Endodermal cell (in vitro differentiated cells): ENCODE data around the gene FMNL2. TPM values are rescaled to one million over a fixed set of nuclear protein-coding genes. Genes with fewer than 3 reads are reported as not detected.

Source experiments
- DNase-seq: peaks from one replicate; pipeline ENCODE4 v3.0.0-alpha.2; 2017
- H3K27ac ChIP-seq: 2 replicates; pipeline ENCODE4 v1.5.1; 2013; ENCODE audit warnings: mild to moderate bottlenecking, low read depth, low read length, moderate library complexity
- H3K27me3 ChIP-seq: 2 replicates; pipeline ENCODE4 v1.6.1; 2013; ENCODE audit warnings: mild to moderate bottlenecking, low read length, moderate library complexity; ENCODE audit not compliant: insufficient read depth, control insufficient read depth, poor library complexity, severe bottlenecking
- H3K36me3 ChIP-seq: 2 replicates; pipeline ENCODE4 v1.7.0; 2013; ENCODE audit warnings: mild to moderate bottlenecking, low read length, moderate library complexity; ENCODE audit not compliant: control insufficient read depth, insufficient read depth
- H3K4me1 ChIP-seq: one replicate; pipeline ENCODE4 v1.7.0; 2013; ENCODE audit warnings: low read length; ENCODE audit not compliant: control insufficient read depth, insufficient read depth
- H3K4me3 ChIP-seq: 2 replicates; pipeline ENCODE4 v1.5.1; 2013; ENCODE audit warnings: mild to moderate bottlenecking, low read length, moderate library complexity
- H3K9ac ChIP-seq: 2 replicates; pipeline ENCODE4 v1.6.1; 2013; ENCODE audit warnings: mild to moderate bottlenecking, low read length, moderate library complexity; ENCODE audit not compliant: poor library complexity, severe bottlenecking; ENCODE audit errors: extremely low read depth
- H3K9me3 ChIP-seq: 2 replicates; pipeline ENCODE4 v1.6.1; 2013; ENCODE audit warnings: mild to moderate bottlenecking, low read length, moderate library complexity; ENCODE audit not compliant: control insufficient read depth
- H3K27ac Mint-ChIP-seq: 2 replicates; pipeline ENCODE4 v1.8.0; 2020; ENCODE audit warnings: mixed read lengths
- H3K27me3 Mint-ChIP-seq: 2 replicates; pipeline ENCODE4 v1.8.0; 2021; ENCODE audit warnings: mild to moderate bottlenecking, mixed read lengths; ENCODE audit not compliant: insufficient read depth
- H3K36me3 Mint-ChIP-seq: 2 replicates; pipeline ENCODE4 v1.8.0; 2020; ENCODE audit warnings: low read depth, mixed read lengths
- H3K4me1 Mint-ChIP-seq: 2 replicates; pipeline ENCODE4 v1.8.0; 2020; ENCODE audit warnings: mixed read lengths
- H3K4me3 Mint-ChIP-seq: 2 replicates; pipeline ENCODE4 v1.8.0; 2020; ENCODE audit warnings: mild to moderate bottlenecking, moderate library complexity, mixed read lengths
- H3K9me3 Mint-ChIP-seq: 2 replicates; pipeline ENCODE4 v1.8.0; 2020; ENCODE audit warnings: mild to moderate bottlenecking, mixed read lengths
- WGBS, 2 experiments: methylation state at CpG; one replicate each; pipeline versions ENCODE4 v1.1.5 to v1.1.7; 2013; ENCODE audit warnings: missing lambda C conversion rate in 2 of 2, mixed read lengths in 1 of 2; ENCODE audit not compliant: insufficient coverage in 1 of 2, insufficient read length in 1 of 2; 5-methylcytosine and 5-hydroxymethylcytosine counted together
- total RNA-seq, 2 donors: library from RNA; stranded (reverse); fragmentation: NEBNext Ultra II Directional in 1 of 2; extraction: Animal tissue kit (Norgen Biotek cat#: 25700) in 1 of 2; gene quantifications; 2 replicates in 1 of 2; 3 replicates in 1 of 2; pipeline ENCODE4 v1.2.1, GENCODE V29; 2021
- TF ChIP-seq, protein P1 (sequence below): fragments of 200-600 bp; sonication (generic); conservative IDR thresholded peaks from 2 replicates; pipeline ENCODE4 v1.5.0; 2021; ENCODE audit warnings: antibody characterized with exemption, mild to moderate bottlenecking

FMNL2 gene
- total RNA-seq, 2 donors from 2014 or later: 49.4 to 51.8 TPM

DNA sequence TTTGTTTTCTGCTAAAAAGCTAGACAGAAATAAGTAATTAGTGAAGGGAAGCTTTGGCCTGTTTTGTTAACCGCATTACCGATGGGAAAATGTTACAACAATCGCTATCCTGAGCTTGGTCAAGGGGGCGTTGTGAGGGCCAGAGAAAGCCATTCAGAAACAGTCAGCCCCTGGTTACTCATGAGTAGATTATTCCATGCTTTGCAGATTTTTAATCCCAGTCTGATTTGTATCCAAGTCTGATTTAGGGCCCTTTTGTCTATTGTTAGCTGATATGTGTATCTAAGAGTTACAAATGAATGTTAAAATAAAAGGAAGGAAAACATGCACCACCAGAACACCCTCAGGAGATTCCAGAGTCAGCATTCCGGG lies 283.2 kb downstream of the FMNL2 start:
- Mint-ChIP-seq H3K4me3 (no peak overlapping the region), H3K4me1 (peaks cover 3% of the 10 kb centered on the region), H3K27ac (no peak overlapping the region), H3K36me3 (peaks cover 59% of the 10 kb centered on the region), H3K9me3 (no peaks in the 10 kb centered on the region), H3K27me3 (no peaks in the 10 kb centered on the region)
- no peaks in the 10 kb centered on the region for H3K4me1 ChIP-seq
- no peak overlapping the region for H3K9ac ChIP-seq
- no peak overlapping the region for H3K4me3 ChIP-seq
- TF ChIP-seq, protein P1, sequence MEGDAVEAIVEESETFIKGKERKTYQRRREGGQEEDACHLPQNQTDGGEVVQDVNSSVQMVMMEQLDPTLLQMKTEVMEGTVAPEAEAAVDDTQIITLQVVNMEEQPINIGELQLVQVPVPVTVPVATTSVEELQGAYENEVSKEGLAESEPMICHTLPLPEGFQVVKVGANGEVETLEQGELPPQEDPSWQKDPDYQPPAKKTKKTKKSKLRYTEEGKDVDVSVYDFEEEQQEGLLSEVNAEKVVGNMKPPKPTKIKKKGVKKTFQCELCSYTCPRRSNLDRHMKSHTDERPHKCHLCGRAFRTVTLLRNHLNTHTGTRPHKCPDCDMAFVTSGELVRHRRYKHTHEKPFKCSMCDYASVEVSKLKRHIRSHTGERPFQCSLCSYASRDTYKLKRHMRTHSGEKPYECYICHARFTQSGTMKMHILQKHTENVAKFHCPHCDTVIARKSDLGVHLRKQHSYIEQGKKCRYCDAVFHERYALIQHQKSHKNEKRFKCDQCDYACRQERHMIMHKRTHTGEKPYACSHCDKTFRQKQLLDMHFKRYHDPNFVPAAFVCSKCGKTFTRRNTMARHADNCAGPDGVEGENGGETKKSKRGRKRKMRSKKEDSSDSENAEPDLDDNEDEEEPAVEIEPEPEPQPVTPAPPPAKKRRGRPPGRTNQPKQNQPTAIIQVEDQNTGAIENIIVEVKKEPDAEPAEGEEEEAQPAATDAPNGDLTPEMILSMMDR: no peak
- DNase-seq: no peak
- no peaks in the 10 kb centered on the region for H3K9me3 ChIP-seq
- H3K27ac ChIP-seq: no peak overlapping the region
- H3K36me3 ChIP-seq: peaks cover 83% of the 10 kb centered on the region
- 94 to 100% methylated on average over 4 to 5 of the region's 5 CpGs for WGBS, 2 experiments
- H3K27me3 ChIP-seq: no peaks in the 10 kb centered on the region

DNA sequence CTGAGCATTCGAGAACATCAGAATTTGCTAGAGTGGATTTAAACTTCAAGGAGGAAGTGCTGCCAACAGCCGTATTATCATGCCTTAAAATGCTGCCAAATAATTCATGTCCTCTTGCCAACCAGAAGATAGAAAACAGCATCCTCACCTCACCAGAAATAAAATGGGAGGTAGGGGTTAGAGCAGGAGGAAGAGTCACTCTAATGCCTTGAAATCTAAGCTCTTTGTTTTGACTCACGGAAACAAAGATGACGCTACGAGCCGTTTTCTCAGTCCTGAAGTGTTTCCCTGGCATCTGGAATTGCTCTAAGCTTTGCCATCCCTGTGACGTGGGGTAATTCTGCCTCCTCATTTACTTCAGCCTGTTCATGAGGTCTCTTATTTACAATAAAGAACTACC lies 285.2 kb downstream of the FMNL2 start:
- Mint-ChIP-seq H3K4me1 (peaks cover 3% of the 10 kb centered on the region), H3K9me3 (no peaks in the 10 kb centered on the region), H3K27ac (no peak overlapping the region), H3K27me3 (no peaks in the 10 kb centered on the region), H3K4me3 (no peak overlapping the region), H3K36me3 (peaks cover 46% of the 10 kb centered on the region)
- H3K27ac ChIP-seq: no peak overlapping the region
- H3K4me1 ChIP-seq: no peaks in the 10 kb centered on the region
- no peaks in the 10 kb centered on the region for H3K27me3 ChIP-seq
- WGBS, 2 experiments: 94 to 99% methylated on average over 6 to 7 of the region's 7 CpGs
- H3K4me3 ChIP-seq: no peak overlapping the region
- no peak for DNase-seq
- no peak overlapping the region for H3K9ac ChIP-seq
- TF ChIP-seq, protein P1: no peak
- no peaks in the 10 kb centered on the region for H3K9me3 ChIP-seq
- peaks cover 69% of the 10 kb centered on the region for H3K36me3 ChIP-seq

DNA sequence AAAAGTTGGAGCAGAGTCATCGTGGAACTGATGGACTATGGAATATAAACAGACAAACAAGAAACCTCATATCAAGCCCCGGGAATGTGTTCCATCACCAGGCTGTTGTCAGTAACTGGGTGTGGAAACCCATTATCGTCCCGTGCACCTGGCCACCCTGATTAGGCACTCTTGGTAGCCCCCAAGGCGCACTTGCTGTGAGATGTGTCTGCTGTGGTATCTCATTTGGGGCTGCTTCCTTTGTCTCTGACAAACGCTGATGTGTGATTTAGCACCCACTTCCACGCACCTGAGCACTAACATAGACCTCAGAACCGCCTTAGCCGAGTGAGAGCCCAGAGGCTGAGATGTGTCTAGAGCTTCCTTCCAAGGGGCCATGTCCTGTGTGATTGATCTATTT lies 286.0 kb downstream of the FMNL2 start:
- Mint-ChIP-seq H3K4me3 (no peak overlapping the region), H3K4me1 (peaks cover 3% of the 10 kb centered on the region), H3K27ac (no peak overlapping the region), H3K36me3 (peaks cover 43% of the 10 kb centered on the region), H3K27me3 (no peaks in the 10 kb centered on the region), H3K9me3 (no peaks in the 10 kb centered on the region)
- no peak overlapping the region for H3K27ac ChIP-seq
- no peaks in the 10 kb centered on the region for H3K27me3 ChIP-seq
- 95 to 98% methylated on average over 9 of the region's 9 CpGs for WGBS, 2 experiments
- H3K9me3 ChIP-seq: no peaks in the 10 kb centered on the region
- no peaks in the 10 kb centered on the region for H3K4me1 ChIP-seq
- peaks cover 66% of the 10 kb centered on the region for H3K36me3 ChIP-seq
- H3K4me3 ChIP-seq: no peak overlapping the region
- H3K9ac ChIP-seq: no peak overlapping the region
- TF ChIP-seq, protein P1: no peak
- no peak for DNase-seq
